22Rv1 (cell line): ENCODE measurements around the gene CTSS.

ENCODE experiments used
- H3K27ac ChIP-seq: fragments of 450-650 bp; 2 replicates; pipeline ENCODE4 v1.5.1; 2017
- CTCF ChIP-seq: fragments of 450-650 bp; IDR thresholded peaks from 2 replicates; pipeline ENCODE4 v1.5.1; 2017; ENCODE audit warnings: mild to moderate bottlenecking
- ZFX ChIP-seq: fragments of 450-650 bp; IDR thresholded peaks from 2 replicates; pipeline ENCODE4 v1.6.1; 2017; ENCODE audit warnings: antibody characterized with exemption, borderline replicate concordance

CTSS gene

GRCh38 chr1:150683914-150684313 lies 81.7 kb downstream of the CTSS start:
- no peak overlapping the region for H3K27ac ChIP-seq
- TF ChIP-seq ZFX = no peak
- TF ChIP-seq CTCF = no peak
